Liver (tissue), 9 donors: ENCODE measurements around the gene HTR4. TPM values are rescaled to one million over a fixed set of nuclear protein-coding genes. Genes with fewer than 3 reads are reported as not detected.

Experiments used
- DNase-seq: peaks from one replicate; pipeline ENCODE4 v3.0.0-alpha.2; 2017; ENCODE audit warnings: low spot score
- H3K27ac ChIP-seq, 2 donors: one replicate each; pipeline ENCODE4 v1.7.0; 2013; ENCODE audit warnings: inconsistent platforms in 2 of 2, low read length in 2 of 2, control low read depth in 1 of 2, low read depth in 1 of 2, mild to moderate bottlenecking in 1 of 2
- H3K27me3 ChIP-seq, 4 donors: one replicate each; pipeline versions ENCODE4 v1.6.1 to v1.7.0; 2013; ENCODE audit warnings: low read length in 3 of 4, inconsistent platforms in 1 of 4, mild to moderate bottlenecking in 1 of 4, moderate library complexity in 1 of 4; ENCODE audit not compliant: control insufficient read depth in 4 of 4, insufficient read depth in 4 of 4
- H3K36me3 ChIP-seq, 4 donors: one replicate each; pipeline versions ENCODE4 v1.6.1 to v1.7.0; 2013; ENCODE audit warnings: low read length in 3 of 4, mild to moderate bottlenecking in 3 of 4, low read depth in 1 of 4, moderate library complexity in 1 of 4; ENCODE audit not compliant: control insufficient read depth in 4 of 4, insufficient read depth in 3 of 4
- H3K4me1 ChIP-seq, 4 donors: one replicate each; pipeline versions ENCODE4 v1.6.1 to v1.7.0; 2013; ENCODE audit warnings: low read length in 3 of 4, mild to moderate bottlenecking in 3 of 4, moderate library complexity in 1 of 4; ENCODE audit not compliant: control insufficient read depth in 4 of 4, insufficient read depth in 4 of 4
- H3K4me3 ChIP-seq, 3 donors: one replicate each; pipeline versions ENCODE4 v1.6.1 to v1.7.0; 2013; ENCODE audit warnings: low read length in 3 of 3, control low read depth in 1 of 3, low read depth in 1 of 3, mild to moderate bottlenecking in 1 of 3
- H3K9ac ChIP-seq, 2 donors: one replicate each; pipeline ENCODE4 v1.7.0; 2013; ENCODE audit warnings: low read length in 2 of 2, mild to moderate bottlenecking in 2 of 2, moderate library complexity in 2 of 2, control low read depth in 1 of 2, low read depth in 1 of 2
- H3K9me3 ChIP-seq, 4 donors: one replicate each; pipeline versions ENCODE4 v1.6.1 to v1.7.0; 2013; ENCODE audit warnings: low read length in 3 of 4; ENCODE audit not compliant: control insufficient read depth in 4 of 4
- ATF3 ChIP-seq: IDR thresholded peaks from 2 replicates; pipeline ENCODE4 v1.6.1; 2016; ENCODE audit warnings: antibody characterized with exemption
- EGR1 ChIP-seq, 2 donors: IDR thresholded peaks; 2 replicates each; pipeline ENCODE4 v1.6.1; 2016 to 2018; ENCODE audit warnings: antibody characterized with exemption in 2 of 2, low read depth in 2 of 2
- FOXA1 ChIP-seq: IDR thresholded peaks from 2 replicates; pipeline ENCODE4 v1.6.1; 2016; ENCODE audit warnings: antibody characterized with exemption
- HNF4A ChIP-seq, 2 donors: conservative IDR thresholded peaks; 2 replicates each; pipeline ENCODE4 v1.6.1; 2016; ENCODE audit warnings: antibody characterized with exemption in 2 of 2, mild to moderate bottlenecking in 2 of 2
- JUND ChIP-seq, 2 donors: IDR thresholded peaks; 2 replicates each; pipeline ENCODE4 v1.6.1; 2016; ENCODE audit warnings: antibody characterized with exemption in 2 of 2
- MAX ChIP-seq: IDR thresholded peaks from 2 replicates; pipeline ENCODE4 v1.6.1; 2016; ENCODE audit warnings: antibody characterized with exemption
- NR2F2 ChIP-seq: IDR thresholded peaks from 2 replicates; pipeline ENCODE4 v1.6.1; 2016; ENCODE audit warnings: antibody characterized with exemption
- REST ChIP-seq: IDR thresholded peaks from 2 replicates; pipeline ENCODE4 v1.6.1; 2016; ENCODE audit warnings: antibody characterized with exemption, mild to moderate bottlenecking
- RXRA ChIP-seq, 2 donors: IDR thresholded peaks; 2 replicates each; pipeline ENCODE4 v1.6.1; 2017 to 2018; ENCODE audit warnings: antibody characterized with exemption in 2 of 2, mild to moderate bottlenecking in 1 of 2
- SP1 ChIP-seq: IDR thresholded peaks from 2 replicates; pipeline ENCODE4 v1.6.1; 2018; ENCODE audit warnings: antibody characterized with exemption, mild to moderate bottlenecking
- TAF1 ChIP-seq: conservative IDR thresholded peaks from 2 replicates; pipeline ENCODE4 v1.6.1; 2016; ENCODE audit warnings: antibody characterized with exemption, mild to moderate bottlenecking
- YY1 ChIP-seq: IDR thresholded peaks from 2 replicates; pipeline ENCODE4 v1.6.1; 2016; ENCODE audit warnings: antibody characterized with exemption, mild to moderate bottlenecking
- ZBTB33 ChIP-seq: IDR thresholded peaks from 2 replicates; pipeline ENCODE4 v1.6.1; 2016; ENCODE audit warnings: antibody characterized with exemption
- WGBS: extraction: QIAGEN DNeasy Blood & Tissue Kit; methylation state at CpG from one replicate; pipeline ENCODE4 v1.1.7; 2013; 5-methylcytosine and 5-hydroxymethylcytosine counted together
- polyA plus RNA-seq, 2 donors: library from polyadenylated mRNA; stranded (reverse) in 1 of 2; unstranded in 1 of 2; fragments of 200-250 nt in 1 of 2; fragments of >200 nt in 1 of 2; fragmentation: Nextera tagmentation in 1 of 2; extraction: Ambion mirVana in 1 of 2; gene quantifications; one replicate each; pipeline versions ENCODE4 v1.2.1 to v1.2.3, GENCODE V29; 2013 to 2015
- total RNA-seq, 2 donors: library from RNA; depleted of rRNA; stranded (reverse); fragments of >200 nt; gene quantifications; one replicate each; pipeline ENCODE4 v1.2.3, GENCODE V29; 2014
- donor health status: healthy.
- donor health status: healthy.
- donor health status: healthy.
- donor health status: healthy.
- donor health status: healthy.

The HTR4 gene
- total and polyA plus RNA-seq, 4 donors: 0.19 to 2.4 (median 0.98) TPM

- Histone ChIP-seq H3K36me3 (no peaks in the 10 kb centered on the region), H3K27me3 (no peaks in the 10 kb centered on the region), H3K9ac (no peak overlapping the region), H3K4me1 (no peaks in the 10 kb centered on the region), H3K27ac (no peak overlapping the region), H3K9me3 (no peaks in the 10 kb centered on the region), H3K4me3 (no peak overlapping the region)
- TF ChIP-seq RXRA (IDR thresholded peaks at IDR 0.05) (no peak), SP1 (no peak), JUND (IDR thresholded peaks at IDR 0.05) (no peak), TAF1 (no peak), YY1 (no peak)
- no peak for DNase-seq
Observed at GRCh38 chr5:148607406-148607805, 46.9 kb downstream of the HTR4 start.

GRCh38 chr5:148606296-148606695, 48.0 kb downstream of the HTR4 start:
- no peak overlapping the region for H3K9ac ChIP-seq
- H3K27ac ChIP-seq: no peak overlapping the region
- no peak for TF ChIP-seq EGR1 (IDR thresholded peaks at IDR 0.05; ENCODE audit: low read depth in 2 of 2)
- TF ChIP-seq JUND (IDR thresholded peaks at IDR 0.05): no peak
- no peak for TF ChIP-seq HNF4A (conservative IDR thresholded peaks at IDR 0.05)
- no peak for TF ChIP-seq ATF3
- no peak overlapping the region for H3K4me3 ChIP-seq
- H3K36me3 ChIP-seq: no peaks in the 10 kb centered on the region
- H3K9me3 ChIP-seq: no peaks in the 10 kb centered on the region
- no peaks in the 10 kb centered on the region for H3K27me3 ChIP-seq
- no peaks in the 10 kb centered on the region for H3K4me1 ChIP-seq
- DNase-seq: no peak

GRCh38 chr5:148599187-148599586, 55.1 kb downstream of the HTR4 start:
- H3K36me3 ChIP-seq: no peaks in the 10 kb centered on the region
- H3K9ac ChIP-seq: no peak overlapping the region
- no peak overlapping the region for H3K4me3 ChIP-seq
- peaks cover 0 to 8% (median 0%) of the 10 kb centered on the region in 4 donors for H3K9me3 ChIP-seq
- H3K27me3 ChIP-seq: no peaks in the 10 kb centered on the region
- TF ChIP-seq MAX: no peak
- TF ChIP-seq ZBTB33: no peak
- no peak for TF ChIP-seq EGR1 (IDR thresholded peaks at IDR 0.05; ENCODE audit: low read depth in 2 of 2)
- TF ChIP-seq FOXA1: no peak
- TF ChIP-seq REST: no peak
- no peak for TF ChIP-seq RXRA (IDR thresholded peaks at IDR 0.05)
- TF ChIP-seq ATF3: no peak
- TF ChIP-seq NR2F2: no peak
- TF ChIP-seq YY1: no peak
- H3K4me1 ChIP-seq: no peaks in the 10 kb centered on the region
- no peak for DNase-seq
- no peak overlapping the region for H3K27ac ChIP-seq
- WGBS: 94% methylated on average over 1 of the region's 1 CpG
